GM12891 (cell line): ENCODE measurements around the gene TMEM87B.

Source experiments
- POLR2A ChIP-seq: IDR thresholded peaks from 2 replicates; pipeline ENCODE4 v1.6.1; 2011; ENCODE audit warnings: low read depth, low read length, control low read depth
- POLR2AphosphoS5 ChIP-seq: IDR thresholded peaks from 2 replicates; pipeline ENCODE4 v1.6.1; 2011; ENCODE audit warnings: low read depth, low read length, control low read depth
- TAF1 ChIP-seq: IDR thresholded peaks from 2 replicates; pipeline ENCODE4 v1.6.1; 2011; ENCODE audit warnings: low read depth, low read length, control low read depth

GRCh38 chr2:112084689-112085374 lies 29.8 kb downstream of the TMEM87B start:
- TF ChIP-seq POLR2A = no peak
- no peak for TF ChIP-seq POLR2AphosphoS5
- TF ChIP-seq TAF1 = no peak
